Neutrophil (primary cell): ENCODE measurements around the gene SETD3.

Experiments used
- H3K27ac ChIP-seq: fragments of 200-600 bp; sonication (generic); 2 replicates; pipeline ENCODE4 v1.5.1; 2016; ENCODE audit warnings: mild to moderate bottlenecking, moderate library complexity
- H3K27me3 ChIP-seq: fragments of 200-600 bp; sonication (generic); 2 replicates; pipeline ENCODE4 v1.6.0; 2016; ENCODE audit warnings: mild to moderate bottlenecking
- H3K36me3 ChIP-seq: fragments of 200-600 bp; sonication (generic); 2 replicates; pipeline ENCODE4 v1.5.1; 2017
- H3K4me1 ChIP-seq, 2 experiments: fragments of 200-600 bp in 1 of 2; sonication (generic) in 1 of 2; 1 replicate in 1 of 2; 2 replicates in 1 of 2; pipeline versions ENCODE4 v1.5.1 to v1.6.1; 2013 to 2016; ENCODE audit warnings: low read depth in 1 of 2, low read length in 1 of 2, mild to moderate bottlenecking in 1 of 2, moderate library complexity in 1 of 2; ENCODE audit not compliant: control insufficient read depth in 1 of 2, insufficient read depth in 1 of 2
- H3K4me3 ChIP-seq, 2 experiments: fragments of 200-600 bp in 1 of 2; sonication (generic) in 1 of 2; 1 replicate in 1 of 2; 2 replicates in 1 of 2; pipeline ENCODE4 v1.5.1; 2013 to 2016; ENCODE audit warnings: low read depth in 1 of 2, low read length in 1 of 2, mild to moderate bottlenecking in 1 of 2, moderate library complexity in 1 of 2
- H3K9me3 ChIP-seq: fragments of 200-600 bp; sonication (generic); 2 replicates; pipeline ENCODE4 v1.5.1; 2016
- CTCF ChIP-seq: fragments of 200-600 bp; sonication (generic); IDR thresholded peaks from 2 replicates; pipeline ENCODE4 v1.5.1; 2016; ENCODE audit warnings: antibody characterized with exemption

The SETD3 gene

DNA sequence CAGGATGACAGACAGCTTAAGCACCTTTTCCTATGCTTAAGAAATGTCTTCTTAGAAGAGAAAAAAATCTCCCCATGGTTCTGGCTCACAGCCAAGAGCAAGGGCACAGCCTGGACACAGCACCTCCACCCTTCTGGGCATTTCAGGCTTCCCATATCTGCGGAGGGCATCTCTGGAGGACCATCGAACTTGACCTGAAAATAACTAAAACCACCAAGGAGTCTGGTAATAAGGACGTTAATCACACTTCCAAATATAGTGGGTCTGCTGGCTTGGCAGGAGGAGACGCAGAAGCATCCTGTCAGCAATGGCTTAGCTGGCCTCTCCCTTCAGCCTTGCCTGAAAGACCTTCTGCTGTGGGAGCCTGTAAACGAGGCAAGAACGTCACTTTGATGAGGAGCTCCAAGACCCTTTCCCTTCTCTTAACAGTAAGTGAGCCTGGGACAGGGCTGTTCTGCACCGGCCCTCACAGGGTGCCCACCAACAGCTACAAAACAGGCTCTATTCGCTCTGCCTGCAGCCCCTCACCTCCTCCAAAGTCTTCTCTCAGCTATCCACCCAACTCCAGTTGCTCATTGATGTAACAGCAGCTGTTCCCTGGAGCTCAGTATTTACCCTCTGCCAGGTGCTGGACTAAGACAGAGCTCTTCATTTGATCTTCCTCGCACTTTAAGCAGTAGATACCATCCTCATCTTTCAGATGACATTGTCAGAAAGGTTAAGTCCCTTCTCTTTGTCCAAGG lies 13.2 kb downstream of the SETD3 start:
- H3K4me1 ChIP-seq: no peaks in the 10 kb centered on the region
- H3K27me3 ChIP-seq: no peaks in the 10 kb centered on the region
- H3K27ac ChIP-seq: no peak overlapping the region
- TF ChIP-seq CTCF: no peak
- no peak overlapping the region for H3K4me3 ChIP-seq
- H3K36me3 ChIP-seq: peaks cover 30% of the 10 kb centered on the region
- no peaks in the 10 kb centered on the region for H3K9me3 ChIP-seq

GRCh38 chr14:99466758-99467157 lies 13.9 kb downstream of the SETD3 start:
- peaks cover 35% of the 10 kb centered on the region for H3K36me3 ChIP-seq
- no peaks in the 10 kb centered on the region for H3K9me3 ChIP-seq
- H3K4me3 ChIP-seq: no peak overlapping the region
- TF ChIP-seq CTCF: no peak
- H3K27ac ChIP-seq: no peak overlapping the region
- no peaks in the 10 kb centered on the region for H3K27me3 ChIP-seq
- no peaks in the 10 kb centered on the region for H3K4me1 ChIP-seq

DNA sequence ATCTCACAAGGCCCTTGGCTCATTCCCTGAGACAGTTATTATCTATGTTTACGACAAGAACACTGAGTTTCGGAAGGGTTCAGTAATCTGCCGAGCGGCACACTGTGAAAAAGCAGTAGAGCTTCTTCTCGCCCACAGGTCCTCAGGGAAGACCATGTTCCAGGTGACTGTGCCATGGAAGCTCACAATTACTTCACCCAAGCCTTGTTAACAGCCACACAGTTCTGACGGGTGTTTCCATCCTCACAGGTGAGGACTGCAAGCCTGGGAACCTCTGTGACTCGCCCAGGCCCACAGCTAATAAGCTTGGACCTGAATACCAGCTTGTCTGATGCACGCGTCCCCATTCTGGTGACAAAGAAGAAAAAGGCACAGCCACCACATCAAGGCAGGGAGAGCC lies 15.4 kb downstream of the SETD3 start:
- TF ChIP-seq CTCF: no peak
- H3K36me3 ChIP-seq: peaks cover 49% of the 10 kb centered on the region

DNA sequence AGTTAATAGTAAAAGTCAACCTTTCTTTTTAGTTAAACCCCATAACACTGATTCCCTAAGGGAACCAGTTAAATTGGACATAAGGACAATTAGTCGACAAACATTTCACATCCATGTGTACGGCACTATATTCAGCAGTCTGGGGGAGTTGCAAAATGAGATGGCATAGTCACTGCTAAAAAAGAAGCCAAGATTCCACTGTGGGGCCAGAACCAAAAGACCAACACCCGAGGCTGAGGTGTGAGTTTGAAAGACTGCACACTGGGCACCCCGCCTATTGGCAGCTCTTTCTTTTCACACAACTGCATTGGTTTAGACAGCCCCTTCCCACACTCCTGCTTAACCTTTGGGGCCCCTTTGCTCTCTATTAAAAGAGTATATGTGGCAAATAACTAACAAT lies 16.7 kb downstream of the SETD3 start:
- Histone ChIP-seq H3K9me3 (no peaks in the 10 kb centered on the region), H3K36me3 (peaks cover 59% of the 10 kb centered on the region), H3K27me3 (no peaks in the 10 kb centered on the region), H3K4me3 (no peak overlapping the region), H3K4me1 (no peaks in the 10 kb centered on the region), H3K27ac (no peak overlapping the region)
- TF ChIP-seq CTCF: no peak

More for the DNA sequence above, 15.4 kb downstream of the SETD3 start:
- H3K27ac ChIP-seq: no peak overlapping the region
- no peaks in the 10 kb centered on the region for H3K27me3 ChIP-seq
- no peaks in the 10 kb centered on the region for H3K9me3 ChIP-seq
- no peaks in the 10 kb centered on the region for H3K4me1 ChIP-seq
- H3K4me3 ChIP-seq: no peak overlapping the region

DNA sequence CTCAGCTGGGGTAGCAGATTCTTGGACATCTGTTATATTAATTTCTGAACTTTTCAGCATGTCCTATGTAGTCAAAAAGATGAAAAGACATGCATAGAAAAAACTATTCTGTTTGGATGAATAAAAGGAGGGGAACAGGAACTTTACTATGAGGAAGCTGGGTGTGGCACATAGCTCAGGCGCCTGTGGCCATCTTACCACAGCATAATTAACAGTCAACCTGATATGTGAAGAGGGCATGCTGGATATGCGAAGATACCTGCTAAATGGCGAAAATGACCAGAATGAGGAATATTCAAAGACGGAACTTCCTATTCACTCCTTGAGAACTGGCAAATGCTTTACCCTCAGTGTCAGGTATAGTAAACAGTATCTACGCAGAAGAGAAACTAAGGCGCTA lies 18.4 kb downstream of the SETD3 start:
- no peaks in the 10 kb centered on the region for H3K9me3 ChIP-seq
- TF ChIP-seq CTCF: no peak
- H3K4me3 ChIP-seq: no peak overlapping the region
- no peaks in the 10 kb centered on the region for H3K27me3 ChIP-seq
- peaks cover 71% of the 10 kb centered on the region for H3K36me3 ChIP-seq
- H3K4me1 ChIP-seq: no peaks in the 10 kb centered on the region
- no peak overlapping the region for H3K27ac ChIP-seq
